GM21367 (cell line): ENCODE data around the gene DPF3.

ENCODE experiments used
- ATAC-seq: cut with Tn5 transposase; IDR thresholded peaks from one replicate; pipeline ENCODE4 v1.9.1; 2021; ENCODE audit not compliant: unreplicated experiment

The DPF3 gene

GRCh38 chr14:72893636-72894322, at the start of gene DPF3:
Gene DPF3, minus strand, starts transcription at chr14:72894101. Its CDS starts 13 bp downstream, at chr14:72894088.
- peak; percentile 92 for ATAC-seq

- ATAC-seq = no peak
Measured at GRCh38 chr14:72942934-72943333, 49.0 kb upstream of the DPF3 start.

- no peak for ATAC-seq
Measured at GRCh38 chr14:72941286-72941985, 47.5 kb upstream of the DPF3 start.

- no peak for ATAC-seq
Measured at GRCh38 chr14:72939630-72940029, 45.7 kb upstream of the DPF3 start.

- no peak for ATAC-seq
Measured at GRCh38 chr14:72932893-72933292, 39.0 kb upstream of the DPF3 start.

GRCh38 chr14:72929316-72930080, 35.6 kb upstream of the DPF3 start:
- no peak for ATAC-seq

GRCh38 chr14:72928872-72929271, 35.0 kb upstream of the DPF3 start:
- no peak for ATAC-seq

GRCh38 chr14:72926292-72927028, 32.6 kb upstream of the DPF3 start, which contains the start of gene DCAF4:
Gene DCAF4, plus strand, starts transcription at chr14:72926464. Its CDS starts 11,515 bp downstream, at chr14:72937979.
- ATAC-seq = peak; percentile 93

- ATAC-seq = no peak
Measured at GRCh38 chr14:72925815-72926291, 32.0 kb upstream of the DPF3 start.

- no peak for ATAC-seq
Measured at GRCh38 chr14:72925171-72925759, 31.4 kb upstream of the DPF3 start.

- no peak for ATAC-seq
Measured at GRCh38 chr14:72924337-72924736, 30.4 kb upstream of the DPF3 start.

GRCh38 chr14:72921396-72921795, 27.5 kb upstream of the DPF3 start:
- no peak for ATAC-seq

- no peak for ATAC-seq
Measured at GRCh38 chr14:72920008-72920407, 26.1 kb upstream of the DPF3 start.

- no peak for ATAC-seq
Measured at GRCh38 chr14:72917094-72917802, 23.3 kb upstream of the DPF3 start.

- ATAC-seq = no peak
Measured at GRCh38 chr14:72916174-72916573, 22.3 kb upstream of the DPF3 start.

GRCh38 chr14:72913809-72914208, 19.9 kb upstream of the DPF3 start:
- no peak for ATAC-seq

GRCh38 chr14:72909163-72909562, 15.3 kb upstream of the DPF3 start:
- no peak for ATAC-seq

- no peak for ATAC-seq
Measured at GRCh38 chr14:72907886-72908285, 14.0 kb upstream of the DPF3 start.

- ATAC-seq = no peak
Measured at GRCh38 chr14:72906879-72907278, 13.0 kb upstream of the DPF3 start.

GRCh38 chr14:72906316-72906715, 12.4 kb upstream of the DPF3 start:
- ATAC-seq = no peak
